Endodermal cell (in vitro differentiated cells): ENCODE measurements around the gene RNF220. TPM values are rescaled to one million over a fixed set of nuclear protein-coding genes. Genes with fewer than 3 reads are reported as not detected.

Experiments
- DNase-seq: peaks from one replicate; pipeline ENCODE4 v3.0.0-alpha.2; 2017
- H3K27ac ChIP-seq: 2 replicates; pipeline ENCODE4 v1.5.1; 2013; ENCODE audit warnings: mild to moderate bottlenecking, low read depth, low read length, moderate library complexity
- H3K27me3 ChIP-seq: 2 replicates; pipeline ENCODE4 v1.6.1; 2013; ENCODE audit warnings: mild to moderate bottlenecking, low read length, moderate library complexity; ENCODE audit not compliant: insufficient read depth, control insufficient read depth, poor library complexity, severe bottlenecking
- H3K36me3 ChIP-seq: 2 replicates; pipeline ENCODE4 v1.7.0; 2013; ENCODE audit warnings: mild to moderate bottlenecking, low read length, moderate library complexity; ENCODE audit not compliant: control insufficient read depth, insufficient read depth
- H3K4me1 ChIP-seq: one replicate; pipeline ENCODE4 v1.7.0; 2013; ENCODE audit warnings: low read length; ENCODE audit not compliant: control insufficient read depth, insufficient read depth
- H3K4me3 ChIP-seq: 2 replicates; pipeline ENCODE4 v1.5.1; 2013; ENCODE audit warnings: mild to moderate bottlenecking, low read length, moderate library complexity
- H3K9ac ChIP-seq: 2 replicates; pipeline ENCODE4 v1.6.1; 2013; ENCODE audit warnings: mild to moderate bottlenecking, low read length, moderate library complexity; ENCODE audit not compliant: poor library complexity, severe bottlenecking; ENCODE audit errors: extremely low read depth
- H3K9me3 ChIP-seq: 2 replicates; pipeline ENCODE4 v1.6.1; 2013; ENCODE audit warnings: mild to moderate bottlenecking, low read length, moderate library complexity; ENCODE audit not compliant: control insufficient read depth
- H3K27ac Mint-ChIP-seq: 2 replicates; pipeline ENCODE4 v1.8.0; 2020; ENCODE audit warnings: mixed read lengths
- H3K27me3 Mint-ChIP-seq: 2 replicates; pipeline ENCODE4 v1.8.0; 2021; ENCODE audit warnings: mild to moderate bottlenecking, mixed read lengths; ENCODE audit not compliant: insufficient read depth
- H3K36me3 Mint-ChIP-seq: 2 replicates; pipeline ENCODE4 v1.8.0; 2020; ENCODE audit warnings: low read depth, mixed read lengths
- H3K4me1 Mint-ChIP-seq: 2 replicates; pipeline ENCODE4 v1.8.0; 2020; ENCODE audit warnings: mixed read lengths
- H3K4me3 Mint-ChIP-seq: 2 replicates; pipeline ENCODE4 v1.8.0; 2020; ENCODE audit warnings: mild to moderate bottlenecking, moderate library complexity, mixed read lengths
- H3K9me3 Mint-ChIP-seq: 2 replicates; pipeline ENCODE4 v1.8.0; 2020; ENCODE audit warnings: mild to moderate bottlenecking, mixed read lengths
- WGBS, 2 experiments: methylation state at CpG; one replicate each; pipeline versions ENCODE4 v1.1.5 to v1.1.7; 2013; ENCODE audit warnings: missing lambda C conversion rate in 2 of 2, mixed read lengths in 1 of 2; ENCODE audit not compliant: insufficient coverage in 1 of 2, insufficient read length in 1 of 2; 5-methylcytosine and 5-hydroxymethylcytosine counted together
- total RNA-seq, 2 donors: library from RNA; stranded (reverse); fragmentation: NEBNext Ultra II Directional in 1 of 2; extraction: Animal tissue kit (Norgen Biotek cat#: 25700) in 1 of 2; gene quantifications; 2 replicates in 1 of 2; 3 replicates in 1 of 2; pipeline ENCODE4 v1.2.1, GENCODE V29; 2021
- TF ChIP-seq, protein P1 (sequence below): fragments of 200-600 bp; sonication (generic); conservative IDR thresholded peaks from 2 replicates; pipeline ENCODE4 v1.5.0; 2021; ENCODE audit warnings: antibody characterized with exemption, mild to moderate bottlenecking

RNF220 gene
- total RNA-seq, 2 donors from 2014 or later, result 94.6 to 95.5 TPM

- Histone ChIP-seq H3K9ac (no peak overlapping the region), H3K27ac (peak overlapping the region; percentile 58), H3K36me3 (peaks cover 50% of the 10 kb centered on the region), H3K27me3 (no peaks in the 10 kb centered on the region), H3K4me1 (peaks cover 11% of the 10 kb centered on the region), H3K9me3 (no peaks in the 10 kb centered on the region), H3K4me3 (no peak overlapping the region)
- DNase-seq, result no peak
- no peaks in the 10 kb centered on the region for H3K27me3 Mint-ChIP-seq
- H3K9me3 Mint-ChIP-seq, result no peaks in the 10 kb centered on the region
- H3K36me3 Mint-ChIP-seq, result peaks cover 50% of the 10 kb centered on the region
- 92 to 95% methylated on average over 10 to 13 of the region's 13 CpGs for WGBS, 2 experiments
- peaks cover 19% of the 10 kb centered on the region for H3K4me1 Mint-ChIP-seq
- H3K4me3 Mint-ChIP-seq, result no peak overlapping the region
- peak overlapping the region; percentile 58 for H3K27ac Mint-ChIP-seq
- TF ChIP-seq, protein P1, sequence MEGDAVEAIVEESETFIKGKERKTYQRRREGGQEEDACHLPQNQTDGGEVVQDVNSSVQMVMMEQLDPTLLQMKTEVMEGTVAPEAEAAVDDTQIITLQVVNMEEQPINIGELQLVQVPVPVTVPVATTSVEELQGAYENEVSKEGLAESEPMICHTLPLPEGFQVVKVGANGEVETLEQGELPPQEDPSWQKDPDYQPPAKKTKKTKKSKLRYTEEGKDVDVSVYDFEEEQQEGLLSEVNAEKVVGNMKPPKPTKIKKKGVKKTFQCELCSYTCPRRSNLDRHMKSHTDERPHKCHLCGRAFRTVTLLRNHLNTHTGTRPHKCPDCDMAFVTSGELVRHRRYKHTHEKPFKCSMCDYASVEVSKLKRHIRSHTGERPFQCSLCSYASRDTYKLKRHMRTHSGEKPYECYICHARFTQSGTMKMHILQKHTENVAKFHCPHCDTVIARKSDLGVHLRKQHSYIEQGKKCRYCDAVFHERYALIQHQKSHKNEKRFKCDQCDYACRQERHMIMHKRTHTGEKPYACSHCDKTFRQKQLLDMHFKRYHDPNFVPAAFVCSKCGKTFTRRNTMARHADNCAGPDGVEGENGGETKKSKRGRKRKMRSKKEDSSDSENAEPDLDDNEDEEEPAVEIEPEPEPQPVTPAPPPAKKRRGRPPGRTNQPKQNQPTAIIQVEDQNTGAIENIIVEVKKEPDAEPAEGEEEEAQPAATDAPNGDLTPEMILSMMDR, result no peak
These were observed 244.7 kb downstream of the RNF220 start for GRCh38 chr1:44649788-44650158.

DNA sequence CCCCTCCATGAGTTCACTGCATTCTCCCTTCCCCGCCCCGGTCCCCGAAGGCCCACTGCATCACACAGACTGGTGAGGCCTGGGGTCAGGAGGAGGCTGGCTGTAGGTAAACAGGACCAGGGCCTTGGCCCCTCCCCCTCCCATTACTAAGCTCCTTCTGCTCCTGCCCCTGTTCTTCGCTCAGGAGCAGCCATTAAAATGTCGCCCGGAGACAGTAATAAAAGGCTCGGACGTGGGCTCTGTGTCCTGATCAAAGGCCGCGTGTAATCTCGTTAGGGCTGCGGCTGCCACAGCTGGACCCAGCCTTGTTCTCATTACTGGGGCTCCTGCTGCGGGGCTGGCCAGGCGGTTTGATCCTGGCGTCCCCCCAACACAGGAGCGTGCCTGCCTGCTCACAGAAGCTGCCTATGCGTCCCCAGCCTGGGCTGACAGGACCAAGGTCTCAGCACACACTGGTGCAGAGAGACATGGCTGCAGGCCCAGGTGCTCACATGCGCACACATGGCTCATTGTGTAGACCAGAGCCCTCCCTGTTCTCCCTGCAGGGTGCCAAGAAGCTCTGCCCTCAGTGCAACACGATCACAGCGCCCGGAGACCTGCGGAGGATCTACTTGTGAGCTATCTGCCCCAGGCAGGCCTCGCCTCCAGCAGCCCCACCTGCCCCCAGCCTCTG lies 245.2 kb downstream of the RNF220 start:
- Mint-ChIP-seq H3K36me3 (peaks cover 44% of the 10 kb centered on the region), H3K9me3 (no peaks in the 10 kb centered on the region), H3K27ac (peak overlapping the region; percentile 58), H3K4me1 (peaks cover 19% of the 10 kb centered on the region), H3K27me3 (no peaks in the 10 kb centered on the region), H3K4me3 (no peak overlapping the region)
- DNase-seq, result peak; percentile 68
- peak overlapping the region; percentile 58 for H3K27ac ChIP-seq
- WGBS, 2 experiments, result 87 to 89% methylated on average over 15 to 23 of the region's 23 CpGs
- no peaks in the 10 kb centered on the region for H3K9me3 ChIP-seq
- no peak overlapping the region for H3K9ac ChIP-seq
- H3K4me3 ChIP-seq, result no peak overlapping the region
- H3K36me3 ChIP-seq, result peaks cover 45% of the 10 kb centered on the region
- H3K4me1 ChIP-seq, result peaks cover 11% of the 10 kb centered on the region
- H3K27me3 ChIP-seq, result no peaks in the 10 kb centered on the region
- TF ChIP-seq, protein P1, result no peak

GRCh38 chr1:44651069-44651468 lies 246.0 kb downstream of the RNF220 start:
- Histone ChIP-seq H3K36me3 (peaks cover 40% of the 10 kb centered on the region), H3K27ac (no peak overlapping the region), H3K4me3 (no peak overlapping the region), H3K9me3 (no peaks in the 10 kb centered on the region), H3K4me1 (peaks cover 11% of the 10 kb centered on the region), H3K9ac (no peak overlapping the region), H3K27me3 (no peaks in the 10 kb centered on the region)
- Mint-ChIP-seq H3K4me1 (peaks cover 19% of the 10 kb centered on the region), H3K27ac (no peak overlapping the region), H3K4me3 (no peak overlapping the region), H3K36me3 (peaks cover 39% of the 10 kb centered on the region), H3K9me3 (no peaks in the 10 kb centered on the region), H3K27me3 (no peaks in the 10 kb centered on the region)
- 86% methylated on average over 8 of the region's 8 CpGs; no CpG with 5 or more reads in 1 of the 2 experiments for WGBS, 2 experiments
- DNase-seq, result no peak
- TF ChIP-seq, protein P1, result no peak
